Measurements from ENCODE around the gene SERPINC1.

GRCh38 chr1:173860065-173860464 lies 57.1 kb downstream of the SERPINC1 start:
- TF ChIP-seq, protein P1, sequence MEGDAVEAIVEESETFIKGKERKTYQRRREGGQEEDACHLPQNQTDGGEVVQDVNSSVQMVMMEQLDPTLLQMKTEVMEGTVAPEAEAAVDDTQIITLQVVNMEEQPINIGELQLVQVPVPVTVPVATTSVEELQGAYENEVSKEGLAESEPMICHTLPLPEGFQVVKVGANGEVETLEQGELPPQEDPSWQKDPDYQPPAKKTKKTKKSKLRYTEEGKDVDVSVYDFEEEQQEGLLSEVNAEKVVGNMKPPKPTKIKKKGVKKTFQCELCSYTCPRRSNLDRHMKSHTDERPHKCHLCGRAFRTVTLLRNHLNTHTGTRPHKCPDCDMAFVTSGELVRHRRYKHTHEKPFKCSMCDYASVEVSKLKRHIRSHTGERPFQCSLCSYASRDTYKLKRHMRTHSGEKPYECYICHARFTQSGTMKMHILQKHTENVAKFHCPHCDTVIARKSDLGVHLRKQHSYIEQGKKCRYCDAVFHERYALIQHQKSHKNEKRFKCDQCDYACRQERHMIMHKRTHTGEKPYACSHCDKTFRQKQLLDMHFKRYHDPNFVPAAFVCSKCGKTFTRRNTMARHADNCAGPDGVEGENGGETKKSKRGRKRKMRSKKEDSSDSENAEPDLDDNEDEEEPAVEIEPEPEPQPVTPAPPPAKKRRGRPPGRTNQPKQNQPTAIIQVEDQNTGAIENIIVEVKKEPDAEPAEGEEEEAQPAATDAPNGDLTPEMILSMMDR (IDR thresholded peaks at IDR 0.05): no peak
- no peak for TF ChIP-seq POLR2A (IDR thresholded peaks at IDR 0.05)
